Endothelial cell of umbilical vein (primary cell): ENCODE measurements around the gene LTBP2.

ENCODE experiments used
- CTCF ChIP-seq, 2 donors: IDR thresholded peaks; 1 replicate in 1 of 2; 2 replicates in 1 of 2; pipeline ENCODE4 v1.5.1; 2011; ENCODE audit warnings: low read length in 2 of 2, mild to moderate bottlenecking in 2 of 2, moderate library complexity in 2 of 2, control low read depth in 1 of 2, inconsistent platforms in 1 of 2, low read depth in 1 of 2; ENCODE audit not compliant: insufficient read depth in 1 of 2; ENCODE audit errors: extremely low read depth in 1 of 2
- EZH2 ChIP-seq: IDR thresholded peaks from 2 replicates; pipeline ENCODE4 v1.6.1; 2012; ENCODE audit warnings: borderline replicate concordance, low read depth, mild to moderate bottlenecking, moderate library complexity, low read length, inconsistent platforms; ENCODE audit not compliant: severe bottlenecking
- FOS ChIP-seq: IDR thresholded peaks from 2 replicates; pipeline ENCODE4 v1.6.1; 2011; ENCODE audit warnings: mild to moderate bottlenecking, low read length, moderate library complexity, borderline replicate concordance; ENCODE audit not compliant: insufficient read depth
- POLR2AphosphoS5 ChIP-seq: IDR thresholded peaks from 2 replicates; pipeline ENCODE4 v1.6.1; 2012; ENCODE audit warnings: low read depth, mild to moderate bottlenecking, control low read depth, low read length, moderate library complexity; ENCODE audit not compliant: insufficient read depth

DNA sequence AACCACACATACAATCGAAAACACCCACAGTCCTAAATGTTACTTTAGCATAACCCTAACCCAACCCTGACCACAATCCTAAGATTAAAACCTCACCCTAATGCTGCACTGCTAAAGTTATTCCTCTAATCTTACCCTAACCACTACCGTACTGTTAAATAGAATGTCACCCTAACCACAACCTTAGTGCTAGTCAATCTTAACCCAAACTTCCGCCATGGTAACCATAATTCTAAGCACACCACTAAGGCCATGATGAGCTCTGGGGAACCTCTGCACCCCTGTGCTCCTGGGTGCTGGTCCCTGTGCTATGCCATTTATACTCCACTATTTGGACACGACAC is 38.0 kb downstream of the LTBP2 start:
- TF ChIP-seq POLR2AphosphoS5 (no peak), EZH2 (no peak), CTCF (IDR thresholded peaks at IDR 0.05; ENCODE audit: extremely low read depth in 1 of 2, insufficient read depth in 1 of 2, low read depth in 1 of 2, low read length in 2 of 2) (no peak), FOS (no peak)
